Skeletal muscle satellite cell (primary cell): ENCODE measurements around the gene EGF.

ENCODE experiments used
- H3K27me3 ChIP-seq: 2 replicates; pipeline ENCODE4 v1.7.0; 2013; ENCODE audit warnings: low read length; ENCODE audit not compliant: control insufficient read depth, insufficient read depth
- H3K36me3 ChIP-seq: 2 replicates; pipeline ENCODE4 v1.7.0; 2013; ENCODE audit warnings: mild to moderate bottlenecking, control low read depth, low read length; ENCODE audit not compliant: insufficient read depth
- H3K4me1 ChIP-seq: 2 replicates; pipeline ENCODE4 v1.7.0; 2013; ENCODE audit warnings: low read length; ENCODE audit not compliant: control insufficient read depth, insufficient read depth
- H3K4me2 ChIP-seq: 2 replicates; pipeline ENCODE4 v1.7.0; 2013; ENCODE audit warnings: mild to moderate bottlenecking, low read length
- H3K4me3 ChIP-seq: 2 replicates; pipeline ENCODE4 v1.7.0; 2013; ENCODE audit warnings: low read length
- H3K9ac ChIP-seq: 2 replicates; pipeline ENCODE4 v1.7.0; 2013; ENCODE audit warnings: mild to moderate bottlenecking, low read depth, low read length, moderate library complexity
- H3K9me3 ChIP-seq: replicated peaks from 2 replicates; pipeline ENCODE4 v1.7.0; 2013; ENCODE audit warnings: mild to moderate bottlenecking, control low read depth, low read length

Gene EGF

DNA sequence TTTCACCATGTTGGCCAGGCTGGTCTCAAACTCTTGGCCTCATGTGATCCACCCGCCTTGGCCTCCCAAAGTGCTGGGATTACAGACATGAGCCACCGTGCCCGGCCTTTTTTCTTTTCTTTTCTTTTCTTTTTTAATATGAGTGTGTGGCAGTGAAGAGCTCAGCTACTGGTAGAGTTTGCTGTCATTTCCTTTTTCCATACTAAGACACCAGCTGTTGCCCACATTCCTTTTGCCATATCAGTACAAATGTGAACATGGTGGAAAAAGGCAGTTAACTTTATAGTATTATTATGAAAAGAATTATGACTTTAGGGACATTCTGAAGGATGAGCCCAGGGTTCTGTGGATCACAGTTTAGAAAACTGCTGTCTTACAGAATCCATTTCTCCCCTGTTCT, 69.8 kb downstream of the EGF start:
- Histone ChIP-seq H3K9ac (no peak overlapping the region), H3K36me3 (no peaks in the 10 kb centered on the region), H3K9me3 (no peaks in the 10 kb centered on the region), H3K4me2 (no peak overlapping the region), H3K4me1 (peaks cover 16% of the 10 kb centered on the region), H3K4me3 (no peak overlapping the region), H3K27me3 (no peaks in the 10 kb centered on the region)

DNA sequence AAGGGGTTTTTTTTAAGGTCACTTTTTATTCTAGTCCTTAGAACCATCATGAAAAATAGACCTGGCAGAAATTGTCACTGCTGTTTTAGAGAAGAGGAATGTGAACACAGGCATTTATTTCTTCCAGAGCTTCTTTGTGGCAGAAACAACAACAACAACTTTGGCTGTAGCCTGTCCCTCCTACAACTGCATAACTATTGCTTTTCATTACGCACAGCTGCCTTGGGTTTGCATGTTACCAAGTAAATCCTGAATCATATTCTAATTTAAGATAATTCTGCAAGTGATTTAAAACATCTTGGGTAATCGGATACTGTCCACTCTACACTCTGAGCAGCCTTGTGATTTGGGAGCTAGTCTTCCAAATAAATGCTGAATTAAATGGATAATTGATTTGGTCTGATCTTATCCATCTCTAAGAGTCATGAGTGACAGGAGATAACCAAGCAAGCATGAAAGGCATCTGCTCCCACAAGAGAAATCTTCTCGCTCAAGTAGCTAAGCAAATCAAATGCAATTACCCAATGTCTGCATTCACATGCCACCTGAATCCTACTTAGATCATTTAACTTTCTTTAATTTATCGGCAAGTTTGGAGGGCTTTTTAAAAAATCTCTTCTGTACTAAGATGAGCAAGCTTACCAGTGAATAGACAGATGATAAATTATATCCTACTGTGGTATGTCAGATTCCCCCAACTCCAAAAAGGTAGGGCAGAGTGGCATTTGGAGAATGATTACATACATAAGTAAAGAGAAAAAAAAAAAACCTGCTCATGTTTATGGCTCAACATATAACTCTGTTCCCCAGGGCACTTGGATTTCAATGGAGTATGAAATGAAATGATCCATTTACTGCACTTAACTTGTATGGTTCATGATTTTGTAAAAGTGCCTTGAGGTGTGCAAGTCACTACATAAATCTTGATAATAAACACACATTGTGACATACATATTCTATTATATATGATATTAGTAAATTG, 73.6 kb downstream of the EGF start:
- no peak overlapping the region for H3K4me2 ChIP-seq
- no peaks in the 10 kb centered on the region for H3K36me3 ChIP-seq
- H3K9ac ChIP-seq: no peak overlapping the region
- no peaks in the 10 kb centered on the region for H3K4me1 ChIP-seq
- H3K27me3 ChIP-seq: no peaks in the 10 kb centered on the region
- H3K4me3 ChIP-seq: no peak overlapping the region
- H3K9me3 ChIP-seq: no peaks in the 10 kb centered on the region

DNA sequence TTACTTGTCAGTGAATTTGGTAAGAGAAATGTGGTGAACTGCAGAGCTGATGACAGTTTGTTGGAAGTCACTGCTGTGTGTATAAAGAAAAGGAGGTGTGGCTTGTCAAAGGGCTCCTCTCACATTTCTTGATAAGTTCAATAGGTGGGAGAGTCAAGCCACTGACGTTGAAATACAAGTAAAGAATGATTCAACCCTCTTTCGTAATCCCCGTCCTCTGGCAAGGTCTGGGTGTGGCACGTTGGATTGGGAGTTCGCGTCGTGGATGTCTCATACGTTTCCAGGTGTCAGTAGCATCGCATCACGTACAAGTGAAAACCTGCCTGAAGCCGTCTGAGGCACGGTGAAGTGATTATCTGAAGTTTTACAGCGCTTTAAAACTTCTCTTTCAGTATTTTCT, 76.4 kb downstream of the EGF start:
- Histone ChIP-seq H3K36me3 (no peaks in the 10 kb centered on the region), H3K4me3 (no peak overlapping the region), H3K9me3 (no peaks in the 10 kb centered on the region), H3K4me1 (no peaks in the 10 kb centered on the region), H3K9ac (no peak overlapping the region), H3K4me2 (no peak overlapping the region), H3K27me3 (peaks cover 3% of the 10 kb centered on the region)

DNA sequence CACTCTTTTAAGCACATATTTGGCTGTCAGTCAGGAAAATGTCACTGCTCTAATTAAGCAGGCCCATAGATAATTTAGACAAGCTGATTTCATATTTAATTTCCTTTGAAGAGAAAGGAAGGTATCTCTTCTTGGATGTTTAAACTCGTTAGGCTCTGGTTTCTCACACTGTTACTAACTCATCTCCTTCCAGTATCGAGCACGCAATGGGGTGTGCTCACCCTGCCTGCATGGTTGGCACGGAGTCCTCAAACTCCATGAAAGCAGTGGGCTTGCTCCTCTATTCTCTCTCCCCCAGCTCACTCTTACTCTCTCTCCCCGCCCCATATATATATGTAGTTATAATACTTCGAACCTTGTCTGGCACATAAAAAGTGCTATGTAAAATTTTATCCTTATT, 76.9 kb downstream of the EGF start:
- Histone ChIP-seq H3K9ac (no peak overlapping the region), H3K9me3 (no peaks in the 10 kb centered on the region), H3K36me3 (no peaks in the 10 kb centered on the region), H3K4me1 (no peaks in the 10 kb centered on the region), H3K4me2 (no peak overlapping the region), H3K4me3 (no peak overlapping the region), H3K27me3 (peaks cover 8% of the 10 kb centered on the region)

DNA sequence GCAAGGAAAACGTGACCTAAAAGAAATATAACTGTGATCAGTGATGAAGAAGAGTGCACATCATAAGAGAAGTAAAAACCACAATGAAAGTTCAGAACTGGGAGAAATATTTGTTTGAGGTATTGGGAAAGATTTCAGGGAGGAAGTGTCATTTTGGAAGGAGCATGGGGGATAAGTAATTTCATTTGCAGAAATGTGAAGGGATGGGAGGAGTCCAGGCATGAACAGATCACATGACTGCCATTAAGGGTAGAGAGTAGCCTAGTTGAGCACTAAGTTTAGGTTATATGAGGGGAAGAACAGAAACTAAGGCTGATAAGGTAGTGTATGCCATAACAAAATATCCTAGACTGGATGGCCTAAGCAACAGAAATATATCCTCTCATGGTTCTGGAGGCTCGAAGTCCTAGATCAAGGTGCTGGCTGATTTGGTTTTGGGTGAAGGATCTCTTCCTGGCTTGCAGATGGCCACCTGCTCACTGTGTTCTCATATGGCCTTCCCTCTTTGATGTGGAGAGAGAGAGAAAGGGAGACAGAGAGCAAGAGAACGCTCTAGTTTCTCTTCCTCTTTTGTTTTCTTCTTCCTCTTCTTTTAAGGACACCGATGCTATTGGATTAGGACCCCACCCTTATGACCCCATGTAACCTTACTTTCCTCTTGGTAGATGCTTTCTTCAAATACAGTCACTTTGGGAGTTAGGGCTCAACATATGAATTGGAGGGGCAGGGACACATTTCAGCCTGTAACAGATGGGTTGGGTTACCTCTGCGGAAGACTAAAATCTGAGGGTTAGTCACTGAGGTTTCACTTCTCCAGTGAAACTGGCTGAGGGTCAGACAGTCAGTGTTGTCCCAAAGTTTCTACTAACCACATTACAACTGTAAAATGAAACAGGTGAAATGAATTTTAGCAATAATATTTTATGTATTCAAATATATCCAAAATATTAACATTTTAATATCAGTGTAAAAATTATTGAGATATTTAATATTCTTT, 77.9 kb downstream of the EGF start:
- H3K4me3 ChIP-seq: no peak overlapping the region
- no peak overlapping the region for H3K9ac ChIP-seq
- H3K4me2 ChIP-seq: no peak overlapping the region
- no peaks in the 10 kb centered on the region for H3K9me3 ChIP-seq
- H3K4me1 ChIP-seq: no peaks in the 10 kb centered on the region
- H3K36me3 ChIP-seq: no peaks in the 10 kb centered on the region
- H3K27me3 ChIP-seq: peaks cover 8% of the 10 kb centered on the region

DNA sequence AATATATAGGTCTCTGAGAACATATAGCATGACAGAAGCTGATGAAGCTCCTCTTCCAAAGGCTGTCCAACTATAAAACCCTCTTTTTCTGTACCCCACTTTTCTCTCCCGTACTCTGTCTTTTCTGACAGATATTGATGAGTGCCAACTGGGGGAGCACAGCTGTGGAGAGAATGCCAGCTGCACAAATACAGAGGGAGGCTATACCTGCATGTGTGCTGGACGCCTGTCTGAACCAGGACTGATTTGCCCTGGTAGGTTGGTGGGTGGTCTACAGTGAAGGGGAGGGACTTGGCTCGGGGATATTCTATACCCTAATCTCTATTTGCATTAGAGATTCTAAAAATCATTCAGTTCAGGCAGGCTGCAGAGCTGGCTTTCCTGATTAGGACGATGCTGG, 80.4 kb downstream of the EGF start:
- H3K4me1 ChIP-seq: no peaks in the 10 kb centered on the region
- H3K36me3 ChIP-seq: no peaks in the 10 kb centered on the region
- H3K9me3 ChIP-seq: no peaks in the 10 kb centered on the region
- no peak overlapping the region for H3K4me2 ChIP-seq
- H3K27me3 ChIP-seq: peaks cover 8% of the 10 kb centered on the region
- H3K9ac ChIP-seq: no peak overlapping the region
- H3K4me3 ChIP-seq: no peak overlapping the region

DNA sequence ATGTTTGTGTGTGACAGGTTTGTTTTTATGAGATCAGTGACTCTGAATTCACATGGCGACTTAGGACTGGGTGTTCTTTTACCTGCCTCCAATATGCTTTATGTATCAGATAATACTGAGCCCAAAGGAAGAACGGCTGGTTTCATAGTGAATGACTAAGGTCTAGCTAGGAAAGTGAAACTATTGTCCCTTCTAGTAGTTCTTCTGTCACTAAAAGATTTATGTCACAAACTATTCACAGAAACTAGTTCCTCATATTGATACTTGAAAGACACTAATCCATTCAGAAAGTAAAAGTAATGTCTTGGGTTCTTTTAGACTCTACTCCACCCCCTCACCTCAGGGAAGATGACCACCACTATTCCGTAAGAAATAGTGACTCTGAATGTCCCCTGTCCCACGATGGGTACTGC, 81.7 kb downstream of the EGF start:
- no peak overlapping the region for H3K4me2 ChIP-seq
- H3K9ac ChIP-seq: no peak overlapping the region
- peaks cover 8% of the 10 kb centered on the region for H3K27me3 ChIP-seq
- no peaks in the 10 kb centered on the region for H3K9me3 ChIP-seq
- H3K36me3 ChIP-seq: no peaks in the 10 kb centered on the region
- H3K4me3 ChIP-seq: no peak overlapping the region
- H3K4me1 ChIP-seq: no peaks in the 10 kb centered on the region

DNA sequence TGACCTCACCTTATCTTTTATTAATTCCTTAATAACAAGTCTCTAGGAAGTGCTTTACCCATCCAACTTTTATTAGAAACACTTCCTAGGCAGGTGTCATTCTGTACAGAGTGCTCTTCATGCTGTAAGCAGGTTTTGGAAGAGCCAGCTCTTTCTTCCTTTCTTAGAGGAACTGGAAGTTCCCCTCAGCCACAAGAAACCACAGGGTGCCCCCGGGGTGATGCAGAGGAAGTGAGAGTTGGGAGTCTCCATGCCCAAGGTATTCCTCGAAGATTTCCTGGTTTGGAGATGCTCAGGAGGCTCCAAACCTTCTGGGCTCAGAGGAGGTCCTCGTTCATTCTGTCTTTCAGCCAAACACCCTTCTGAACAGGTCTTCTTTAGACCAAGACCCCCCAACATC, 83.8 kb downstream of the EGF start:
- H3K4me1 ChIP-seq: no peaks in the 10 kb centered on the region
- H3K36me3 ChIP-seq: no peaks in the 10 kb centered on the region
- no peak overlapping the region for H3K9ac ChIP-seq
- no peak overlapping the region for H3K4me2 ChIP-seq
- no peaks in the 10 kb centered on the region for H3K9me3 ChIP-seq
- H3K27me3 ChIP-seq: peaks cover 8% of the 10 kb centered on the region
- no peak overlapping the region for H3K4me3 ChIP-seq

DNA sequence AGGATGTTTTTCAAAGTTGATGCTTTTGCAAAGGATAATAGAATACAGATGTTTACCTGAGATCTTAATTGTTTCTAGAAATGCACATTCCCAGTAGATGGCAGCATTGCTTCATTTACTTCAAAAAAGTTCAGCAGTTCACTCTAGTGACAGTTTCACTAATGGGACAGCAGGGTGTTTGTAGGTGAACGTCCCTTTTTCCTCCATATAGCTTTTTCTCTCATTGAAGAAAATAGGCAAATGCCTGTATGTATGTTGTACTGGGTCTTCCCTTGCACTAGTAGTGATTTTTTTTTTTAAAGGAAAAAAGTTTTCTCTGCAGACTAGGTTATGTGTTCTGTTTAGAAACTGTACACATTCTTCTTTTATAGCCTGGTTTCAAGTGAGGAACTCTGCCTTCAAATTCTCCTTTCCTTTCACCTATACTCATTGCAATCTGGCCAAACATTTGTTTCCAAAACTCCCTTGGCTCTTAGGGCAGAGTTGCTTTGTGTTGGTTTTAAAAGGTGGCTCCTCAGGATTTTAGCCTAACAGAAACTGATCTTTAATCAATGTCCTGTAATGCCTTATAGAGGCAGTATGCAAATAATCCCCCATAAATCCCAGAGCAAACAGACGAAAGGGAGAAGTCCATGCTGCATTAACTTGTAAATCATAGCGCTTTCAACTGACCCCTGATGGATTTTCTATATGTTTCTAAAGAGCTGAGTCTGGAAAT, 86.3 kb downstream of the EGF start:
- Histone ChIP-seq H3K4me3 (no peak overlapping the region), H3K27me3 (peaks cover 6% of the 10 kb centered on the region), H3K9ac (no peak overlapping the region), H3K9me3 (no peaks in the 10 kb centered on the region), H3K4me2 (no peak overlapping the region), H3K36me3 (no peaks in the 10 kb centered on the region), H3K4me1 (no peaks in the 10 kb centered on the region)

DNA sequence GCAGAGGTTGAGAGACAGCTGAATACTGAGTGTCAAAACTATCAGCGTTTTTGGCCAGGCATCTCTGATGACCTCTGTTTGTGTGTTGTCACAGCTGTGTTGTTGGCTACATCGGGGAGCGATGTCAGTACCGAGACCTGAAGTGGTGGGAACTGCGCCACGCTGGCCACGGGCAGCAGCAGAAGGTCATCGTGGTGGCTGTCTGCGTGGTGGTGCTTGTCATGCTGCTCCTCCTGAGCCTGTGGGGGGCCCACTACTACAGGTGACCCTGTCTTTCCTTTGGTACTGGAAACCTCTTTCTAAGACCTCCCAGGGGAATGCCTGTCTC, 86.9 kb downstream of the EGF start:
- no peaks in the 10 kb centered on the region for H3K9me3 ChIP-seq
- no peak overlapping the region for H3K4me2 ChIP-seq
- peaks cover under 1% of the 10 kb centered on the region for H3K27me3 ChIP-seq
- H3K36me3 ChIP-seq: no peaks in the 10 kb centered on the region
- no peak overlapping the region for H3K9ac ChIP-seq
- no peaks in the 10 kb centered on the region for H3K4me1 ChIP-seq
- no peak overlapping the region for H3K4me3 ChIP-seq

DNA sequence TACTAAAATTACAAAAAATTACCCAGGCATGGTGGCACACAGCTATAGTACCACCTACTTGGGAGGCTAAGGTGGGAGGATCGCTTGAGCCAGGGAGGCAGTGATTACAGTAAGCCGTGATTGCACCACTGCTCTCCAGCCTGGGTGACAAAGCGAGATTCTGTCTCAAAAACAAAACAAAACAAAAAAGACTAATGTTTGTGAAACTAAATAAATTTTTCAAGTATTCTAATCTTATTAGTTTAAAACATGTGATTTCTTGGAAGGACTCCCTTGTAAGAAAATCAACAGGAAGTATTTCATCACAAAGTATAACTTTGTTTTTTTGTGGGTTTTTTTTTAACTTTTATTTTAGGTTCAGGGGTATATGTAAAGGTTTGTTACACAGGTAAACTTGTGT, 89.6 kb downstream of the EGF start:
- H3K9ac ChIP-seq: no peak overlapping the region
- H3K4me1 ChIP-seq: no peaks in the 10 kb centered on the region
- H3K4me2 ChIP-seq: no peak overlapping the region
- H3K27me3 ChIP-seq: no peaks in the 10 kb centered on the region
- H3K4me3 ChIP-seq: no peak overlapping the region
- H3K36me3 ChIP-seq: no peaks in the 10 kb centered on the region
- H3K9me3 ChIP-seq: no peaks in the 10 kb centered on the region
